ENCODE results near the gene ATXN1. TPM values are rescaled to one million over a fixed set of nuclear protein-coding genes. Genes with fewer than 3 reads are reported as not detected.

ATXN1 gene
- total RNA-seq, 4 donors from 2014 or later, result 42.4 to 74.9 (median 52.1) TPM

- no peaks in the 10 kb centered on the region for H3K4me1 ChIP-seq
- H3K4me3 ChIP-seq, result no peak overlapping the region
- 77% methylated on average over 4 of the region's 4 CpGs for WGBS
- intact Hi-C loops (cut with DNase I), result no loop called here
- TF ChIP-seq CTCF (IDR thresholded peaks at IDR 0.05) (no peak), POLR2A (IDR thresholded peaks at IDR 0.05; ENCODE audit: low read depth) (no peak), EP300 (IDR thresholded peaks at IDR 0.05) (no peak), POLR2AphosphoS5 (IDR thresholded peaks at IDR 0.05) (no peak)
- H3K9me3 ChIP-seq, result no peaks in the 10 kb centered on the region
- DNase-seq (ENCODE audit: extremely low spot score), result peak; percentile 47
- peaks cover 0 to 9% (median 5%) of the 10 kb centered on the region in 4 donors for H3K36me3 ChIP-seq
- H3K27me3 ChIP-seq, result no peaks in the 10 kb centered on the region
- no peak overlapping the region for H3K27ac ChIP-seq (replicated peaks in 1 of 4)
Measured at GRCh38 chr6:16608444-16608843, 152.8 kb downstream of the ATXN1 start.

GRCh38 chr6:16602035-16602434 lies 159.2 kb downstream of the ATXN1 start:
- Histone ChIP-seq H3K9me3 (no peaks in the 10 kb centered on the region), H3K27me3 (no peaks in the 10 kb centered on the region), H3K4me3 (no peak overlapping the region), H3K36me3 (peaks cover 0 to 14% (median 5%) of the 10 kb centered on the region in 4 donors), H3K27ac (replicated peaks in 1 of 4) (no peak overlapping the region), H3K4me1 (no peaks in the 10 kb centered on the region)
- TF ChIP-seq EP300 (IDR thresholded peaks at IDR 0.05), result no peak
- no peak for TF ChIP-seq POLR2AphosphoS5 (IDR thresholded peaks at IDR 0.05)
- TF ChIP-seq POLR2A (IDR thresholded peaks at IDR 0.05; ENCODE audit: low read depth), result no peak
- TF ChIP-seq CTCF (IDR thresholded peaks at IDR 0.05), result no peak
- 92% methylated on average over 3 of the region's 3 CpGs for WGBS
- intact Hi-C loops (cut with DNase I), result no loop called here
- DNase-seq (ENCODE audit: extremely low spot score), result peak; percentile 42

GRCh38 chr6:16600701-16601100 lies 160.6 kb downstream of the ATXN1 start:
- no peak for DNase-seq (ENCODE audit: extremely low spot score)
- no peaks in the 10 kb centered on the region for H3K4me1 ChIP-seq
- 94% methylated on average over 4 of the region's 4 CpGs for whole genome bisulfite sequencing
- H3K27me3 ChIP-seq, result no peaks in the 10 kb centered on the region
- no peak overlapping the region for H3K4me3 ChIP-seq
- H3K9me3 ChIP-seq, result no peaks in the 10 kb centered on the region
- intact Hi-C loops (cut with DNase I), result no loop called here
- TF ChIP-seq EP300 (IDR thresholded peaks at IDR 0.05) (no peak), POLR2AphosphoS5 (IDR thresholded peaks at IDR 0.05) (no peak), CTCF (IDR thresholded peaks at IDR 0.05) (no peak), POLR2A (IDR thresholded peaks at IDR 0.05; ENCODE audit: low read depth) (no peak)
- H3K36me3 ChIP-seq, result peaks cover 0 to 17% (median 5%) of the 10 kb centered on the region in 4 donors
- no peak overlapping the region for H3K27ac ChIP-seq (replicated peaks in 1 of 4)

GRCh38 chr6:16600026-16600425 lies 161.2 kb downstream of the ATXN1 start:
- Histone ChIP-seq H3K27ac (replicated peaks in 1 of 4) (no peak overlapping the region), H3K4me1 (no peaks in the 10 kb centered on the region), H3K9me3 (no peaks in the 10 kb centered on the region), H3K4me3 (no peak overlapping the region), H3K27me3 (no peaks in the 10 kb centered on the region), H3K36me3 (peaks cover 0 to 17% (median 5%) of the 10 kb centered on the region in 4 donors)
- intact Hi-C loops (cut with DNase I), result no loop called here
- TF ChIP-seq POLR2A (IDR thresholded peaks at IDR 0.05; ENCODE audit: low read depth) (no peak), CTCF (IDR thresholded peaks at IDR 0.05) (no peak), POLR2AphosphoS5 (IDR thresholded peaks at IDR 0.05) (no peak), EP300 (IDR thresholded peaks at IDR 0.05) (no peak)
- no peak for DNase-seq (ENCODE audit: extremely low spot score)
- 96% methylated on average over 3 of the region's 3 CpGs for WGBS
